ENCODE measurements around the gene GIN1. TPM values are rescaled to one million over a fixed set of nuclear protein-coding genes. Genes with fewer than 3 reads are reported as not detected.
A peak's percentile ranks its signal among the peaks of the same experiment; 100 is the strongest.

GIN1 gene
- total and polyA plus RNA-seq, 2 experiments from 2014 or later = 6.1 to 8.7 TPM

- H3K27ac ChIP-seq = no peak overlapping the region
- no peak overlapping the region for H3K4me3 ChIP-seq
- H3K9me3 ChIP-seq (ENCODE audit: low read depth) = no peaks in the 10 kb centered on the region
- no peak for TF ChIP-seq CTCF (IDR thresholded peaks at IDR 0.05; ENCODE audit: low read depth, low read length)
- H3K36me3 ChIP-seq = no peaks in the 10 kb centered on the region
- H3K27me3 ChIP-seq = no peaks in the 10 kb centered on the region
- no peak for DNase-seq (ENCODE audit: low read depth in 1 of 2, low spot score in 1 of 2)
- H3K4me1 ChIP-seq (ENCODE audit: low read depth) = no peaks in the 10 kb centered on the region
Measured at GRCh38 chr5:103128202-103128601, 8.3 kb upstream of the GIN1 start.

- DNase-seq (ENCODE audit: low read depth in 1 of 2, low spot score in 1 of 2) = no peak
- Histone ChIP-seq H3K27ac (no peak overlapping the region), H3K36me3 (no peaks in the 10 kb centered on the region), H3K9me3 (ENCODE audit: low read depth) (no peaks in the 10 kb centered on the region), H3K4me3 (no peak overlapping the region), H3K27me3 (no peaks in the 10 kb centered on the region), H3K4me1 (ENCODE audit: low read depth) (no peaks in the 10 kb centered on the region)
- no peak for TF ChIP-seq CTCF (IDR thresholded peaks at IDR 0.05; ENCODE audit: low read depth, low read length)
Measured at GRCh38 chr5:103127292-103127817, 7.4 kb upstream of the GIN1 start.

- no peaks in the 10 kb centered on the region for H3K9me3 ChIP-seq (ENCODE audit: low read depth)
- TF ChIP-seq CTCF (IDR thresholded peaks at IDR 0.05; ENCODE audit: low read depth, low read length) = no peak
- DNase-seq (ENCODE audit: low read depth in 1 of 2, low spot score in 1 of 2) = no peak
- H3K4me1 ChIP-seq (ENCODE audit: low read depth) = peaks cover 4% of the 10 kb centered on the region
- no peak overlapping the region for H3K27ac ChIP-seq
- H3K36me3 ChIP-seq = no peaks in the 10 kb centered on the region
- H3K4me3 ChIP-seq = no peak overlapping the region
- no peaks in the 10 kb centered on the region for H3K27me3 ChIP-seq
Measured at GRCh38 chr5:103126557-103126956, 6.6 kb upstream of the GIN1 start.

GRCh38 chr5:103122242-103122641 lies 2.3 kb upstream of the GIN1 start:
- no peak overlapping the region for H3K27ac ChIP-seq
- no peak for TF ChIP-seq CTCF (IDR thresholded peaks at IDR 0.05; ENCODE audit: low read depth, low read length)
- no peak overlapping the region for H3K4me3 ChIP-seq
- H3K9me3 ChIP-seq (ENCODE audit: low read depth) = no peaks in the 10 kb centered on the region
- H3K27me3 ChIP-seq = no peaks in the 10 kb centered on the region
- peaks cover 14% of the 10 kb centered on the region for H3K4me1 ChIP-seq (ENCODE audit: low read depth)
- DNase-seq (ENCODE audit: low read depth in 1 of 2, low spot score in 1 of 2) = no peak
- no peaks in the 10 kb centered on the region for H3K36me3 ChIP-seq

GRCh38 chr5:103120607-103121200 lies 766 bp upstream of the GIN1 start:
- Histone ChIP-seq H3K27ac (peak overlapping the region; percentile 98), H3K4me3 (peak overlapping the region; percentile 84), H3K27me3 (no peaks in the 10 kb centered on the region), H3K36me3 (no peaks in the 10 kb centered on the region), H3K9me3 (ENCODE audit: low read depth) (no peaks in the 10 kb centered on the region), H3K4me1 (ENCODE audit: low read depth) (peaks cover 14% of the 10 kb centered on the region)
- DNase-seq (ENCODE audit: low read depth in 1 of 2, low spot score in 1 of 2) = peak; percentile 27 to 31
- no peak for TF ChIP-seq CTCF (IDR thresholded peaks at IDR 0.05; ENCODE audit: low read depth, low read length)

All from cardiac muscle cell (in vitro differentiated cells and primary cell).